ENCODE measurements around the gene ELP4.

ELP4 gene

DNA sequence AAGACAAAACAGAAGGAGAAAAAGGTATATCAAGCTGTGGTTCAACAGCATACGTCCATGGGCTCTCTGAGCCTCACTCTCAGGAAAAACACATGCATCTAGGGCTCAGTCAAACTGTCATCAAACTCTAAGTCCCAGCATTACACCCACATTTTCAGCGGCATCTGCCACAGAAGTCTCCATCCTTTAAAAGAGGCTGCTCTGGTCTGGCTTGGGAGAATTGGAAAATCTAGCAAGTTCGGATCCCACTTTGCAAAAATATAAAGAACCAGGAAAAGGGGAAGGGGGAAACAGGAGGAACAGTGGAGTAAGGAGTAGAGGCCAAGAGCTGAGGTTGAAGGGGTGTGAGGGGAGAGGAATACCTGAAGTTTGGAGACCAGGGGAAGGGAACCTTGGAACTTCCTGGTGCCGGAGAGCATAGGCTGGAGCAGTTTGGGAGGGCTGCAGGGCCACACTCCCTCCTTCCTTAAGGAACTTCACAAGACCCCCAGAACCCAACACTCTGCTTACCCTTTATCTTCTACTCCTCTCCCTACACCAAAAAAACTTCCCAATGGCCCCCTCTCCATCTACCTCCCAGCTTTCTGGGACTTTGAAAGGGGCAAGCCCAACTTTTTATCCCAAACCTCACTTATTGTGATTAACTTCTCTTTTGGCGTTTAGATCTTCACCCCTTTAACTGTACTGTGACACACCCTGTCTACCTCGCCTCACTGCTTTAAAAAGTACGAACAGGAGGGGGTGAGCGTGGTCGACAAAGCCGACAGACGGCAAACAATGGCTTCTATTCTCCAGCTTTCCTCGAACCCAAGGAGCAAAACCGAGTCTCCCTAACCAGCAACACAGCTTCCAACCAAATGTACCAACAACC is 297.6 kb downstream of the ELP4 start:
- Histone ChIP-seq H3K4me3 (ENCODE audit: insufficient read depth, low read length, poor library complexity, severe bottlenecking) (no peak overlapping the region), H4K20me1 (ENCODE audit: low read depth, low read length) (no peaks in the 10 kb centered on the region), H3K4me2 (ENCODE audit: low read depth, low read length, poor library complexity, severe bottlenecking) (no peak overlapping the region), H2AFZ (ENCODE audit: low read depth, low read length, severe bottlenecking) (no peak overlapping the region), H3K9me2 (replicated peaks; ENCODE audit: insufficient read depth, low read length) (no peaks in the 10 kb centered on the region), H3K36me3 (ENCODE audit: low read length) (no peaks in the 10 kb centered on the region), H3K79me2 (ENCODE audit: insufficient read depth, low read length) (no peaks in the 10 kb centered on the region), H3K9me3 (ENCODE audit: insufficient read depth, low read length) (no peaks in the 10 kb centered on the region), H3F3A (ENCODE audit: insufficient read depth) (no peaks in the 10 kb centered on the region), H3K27me3 (ENCODE audit: low read length) (no peaks in the 10 kb centered on the region), H3K9ac (ENCODE audit: low read length) (no peak overlapping the region), H3K27ac (ENCODE audit: low read depth, low read length) (no peak overlapping the region)
- TF ChIP-seq EZH2phosphoT487 (conservative IDR thresholded peaks at IDR 0.05; ENCODE audit: low read length), result no peak
- TF ChIP-seq, protein P1, sequence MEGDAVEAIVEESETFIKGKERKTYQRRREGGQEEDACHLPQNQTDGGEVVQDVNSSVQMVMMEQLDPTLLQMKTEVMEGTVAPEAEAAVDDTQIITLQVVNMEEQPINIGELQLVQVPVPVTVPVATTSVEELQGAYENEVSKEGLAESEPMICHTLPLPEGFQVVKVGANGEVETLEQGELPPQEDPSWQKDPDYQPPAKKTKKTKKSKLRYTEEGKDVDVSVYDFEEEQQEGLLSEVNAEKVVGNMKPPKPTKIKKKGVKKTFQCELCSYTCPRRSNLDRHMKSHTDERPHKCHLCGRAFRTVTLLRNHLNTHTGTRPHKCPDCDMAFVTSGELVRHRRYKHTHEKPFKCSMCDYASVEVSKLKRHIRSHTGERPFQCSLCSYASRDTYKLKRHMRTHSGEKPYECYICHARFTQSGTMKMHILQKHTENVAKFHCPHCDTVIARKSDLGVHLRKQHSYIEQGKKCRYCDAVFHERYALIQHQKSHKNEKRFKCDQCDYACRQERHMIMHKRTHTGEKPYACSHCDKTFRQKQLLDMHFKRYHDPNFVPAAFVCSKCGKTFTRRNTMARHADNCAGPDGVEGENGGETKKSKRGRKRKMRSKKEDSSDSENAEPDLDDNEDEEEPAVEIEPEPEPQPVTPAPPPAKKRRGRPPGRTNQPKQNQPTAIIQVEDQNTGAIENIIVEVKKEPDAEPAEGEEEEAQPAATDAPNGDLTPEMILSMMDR (IDR thresholded peaks at IDR 0.05; ENCODE audit: insufficient read depth, low read length, poor library complexity, severe bottlenecking), result no peak

DNA sequence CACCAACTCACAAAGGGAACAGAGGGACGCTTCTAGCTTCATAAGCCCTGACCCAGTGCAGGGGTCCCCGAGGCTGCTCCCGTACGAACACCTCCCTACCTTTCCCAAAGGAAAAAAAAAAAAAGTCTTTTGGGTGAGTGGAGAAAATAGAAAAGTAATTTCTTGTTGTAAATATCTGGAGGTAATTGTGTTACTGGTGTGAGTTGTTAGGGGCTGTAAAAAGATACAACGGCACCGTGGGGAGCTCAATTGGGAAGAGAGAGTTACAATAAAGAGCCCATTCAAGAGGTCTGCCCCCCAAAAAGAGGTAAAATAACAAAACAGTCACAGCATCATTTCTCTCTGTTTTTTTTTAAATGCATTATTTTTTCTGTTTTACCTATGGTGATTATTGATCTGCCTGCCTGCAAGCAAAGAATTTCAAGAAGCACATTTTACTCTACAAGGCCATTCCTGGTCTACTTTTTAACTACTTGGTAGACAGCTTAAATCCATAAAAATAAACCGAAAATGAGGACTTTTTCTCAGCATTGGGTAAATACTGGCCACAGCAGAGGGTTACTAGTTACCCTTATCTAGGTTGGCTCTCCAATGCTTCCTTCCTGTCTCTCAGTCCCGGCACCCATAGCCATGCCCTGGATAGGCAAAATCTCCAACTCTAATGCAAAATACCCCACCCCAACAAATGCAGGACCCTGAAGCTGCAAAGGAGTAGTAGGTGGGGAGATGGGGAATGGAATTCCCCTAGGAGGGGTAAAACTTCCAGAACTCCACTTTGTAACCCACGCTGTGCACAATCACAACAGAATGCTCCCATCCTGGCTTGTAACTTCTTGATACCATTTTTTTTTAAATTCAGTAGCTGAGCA is 298.5 kb downstream of the ELP4 start:
- Histone ChIP-seq H3K36me3 (ENCODE audit: low read length) (no peaks in the 10 kb centered on the region), H3K79me2 (ENCODE audit: insufficient read depth, low read length) (no peaks in the 10 kb centered on the region), H3F3A (ENCODE audit: insufficient read depth) (no peaks in the 10 kb centered on the region), H3K27ac (ENCODE audit: low read depth, low read length) (no peak overlapping the region), H3K27me3 (ENCODE audit: low read length) (no peaks in the 10 kb centered on the region), H2AFZ (ENCODE audit: low read depth, low read length, severe bottlenecking) (no peak overlapping the region), H3K9ac (ENCODE audit: low read length) (no peak overlapping the region), H3K4me3 (ENCODE audit: insufficient read depth, low read length, poor library complexity, severe bottlenecking) (no peak overlapping the region), H3K9me2 (replicated peaks; ENCODE audit: insufficient read depth, low read length) (no peaks in the 10 kb centered on the region), H3K4me2 (ENCODE audit: low read depth, low read length, poor library complexity, severe bottlenecking) (no peak overlapping the region), H4K20me1 (ENCODE audit: low read depth, low read length) (no peaks in the 10 kb centered on the region), H3K9me3 (ENCODE audit: insufficient read depth, low read length) (no peaks in the 10 kb centered on the region)
- TF ChIP-seq EZH2phosphoT487 (conservative IDR thresholded peaks at IDR 0.05; ENCODE audit: low read length), result no peak
- TF ChIP-seq, protein P1 (IDR thresholded peaks at IDR 0.05; ENCODE audit: insufficient read depth, low read length, poor library complexity, severe bottlenecking), result no peak

DNA sequence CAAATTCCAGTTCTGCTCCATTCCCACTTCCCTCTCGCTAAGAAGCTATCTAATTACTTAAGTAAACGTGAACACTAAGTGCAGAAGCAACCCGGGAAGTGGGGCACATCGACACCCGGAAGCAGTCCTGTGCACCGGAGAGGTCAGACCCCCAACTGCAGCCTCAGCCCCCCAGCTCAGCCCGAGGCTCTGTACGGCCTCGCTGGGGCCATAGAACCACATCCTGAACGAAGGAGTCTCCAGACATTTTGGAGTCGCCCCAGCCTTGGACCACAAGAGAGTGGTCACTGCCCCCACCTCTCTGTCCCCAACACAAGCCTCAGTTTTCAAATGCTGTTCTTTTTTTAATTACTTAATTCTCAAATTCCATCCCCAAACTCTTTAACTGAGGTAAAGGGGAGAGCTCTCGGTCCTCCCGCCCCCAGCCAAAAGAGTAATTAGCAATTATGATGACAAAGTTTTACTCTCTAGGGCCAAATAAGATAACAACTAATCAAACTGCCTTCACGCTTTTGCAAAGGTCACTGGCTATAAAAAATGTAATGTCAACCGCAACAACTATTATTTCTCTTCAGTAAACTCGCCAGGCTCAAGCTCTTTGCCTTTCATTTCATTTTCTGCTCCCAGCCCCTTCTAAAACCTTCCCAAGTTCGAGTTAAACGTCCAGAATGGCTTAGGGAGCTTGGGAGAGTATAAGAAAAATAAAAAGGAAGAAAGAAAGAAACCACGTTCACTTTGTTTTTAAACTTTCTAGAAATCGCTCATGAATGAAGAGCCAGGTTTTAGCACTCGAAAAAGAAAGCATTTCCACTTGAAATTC is 299.4 kb downstream of the ELP4 start:
- no peak overlapping the region for H3K4me3 ChIP-seq (ENCODE audit: insufficient read depth, low read length, poor library complexity, severe bottlenecking)

More for the DNA sequence above, 299.4 kb downstream of the ELP4 start:
- H3K79me2 ChIP-seq (ENCODE audit: insufficient read depth, low read length), result no peaks in the 10 kb centered on the region
- no peaks in the 10 kb centered on the region for H3K9me2 ChIP-seq (replicated peaks; ENCODE audit: insufficient read depth, low read length)
- H3K9me3 ChIP-seq (ENCODE audit: insufficient read depth, low read length), result no peaks in the 10 kb centered on the region
- no peak for TF ChIP-seq EZH2phosphoT487 (conservative IDR thresholded peaks at IDR 0.05; ENCODE audit: low read length)
- TF ChIP-seq, protein P1 (IDR thresholded peaks at IDR 0.05; ENCODE audit: insufficient read depth, low read length, poor library complexity, severe bottlenecking), result no peak
- no peaks in the 10 kb centered on the region for H4K20me1 ChIP-seq (ENCODE audit: low read depth, low read length)
- H3K27ac ChIP-seq (ENCODE audit: low read depth, low read length), result no peak overlapping the region
- no peaks in the 10 kb centered on the region for H3K36me3 ChIP-seq (ENCODE audit: low read length)
- H3F3A ChIP-seq (ENCODE audit: insufficient read depth), result no peaks in the 10 kb centered on the region
- H2AFZ ChIP-seq (ENCODE audit: low read depth, low read length, severe bottlenecking), result no peak overlapping the region
- no peaks in the 10 kb centered on the region for H3K27me3 ChIP-seq (ENCODE audit: low read length)
- H3K9ac ChIP-seq (ENCODE audit: low read length), result no peak overlapping the region
- no peak overlapping the region for H3K4me2 ChIP-seq (ENCODE audit: low read depth, low read length, poor library complexity, severe bottlenecking)

All from SU-DHL-6 (cell line).